Thoracic aorta (tissue), 2 donors: ENCODE results near the gene RBM12. TPM values are rescaled to one million over a fixed set of nuclear protein-coding genes. Genes with fewer than 3 reads are reported as not detected.

ENCODE experiments used
- ATAC-seq: fragments of 150-250 bp; one replicate; pipeline ENCODE4 v1.8.0; 2017; ENCODE audit warnings: low read depth; ENCODE audit not compliant: insufficient number of reproducible peaks, low FRiP score
- DNase-seq: peaks from one replicate; pipeline ENCODE4 v3.0.0-alpha.2; 2020; ENCODE audit warnings: low spot score
- H3K27ac ChIP-seq, 2 donors: fragments of 200-600 bp; sonication (generic); 1 replicate in 1 of 2; 2 replicates in 1 of 2; pipeline ENCODE4 v1.5.1; 2016; ENCODE audit warnings: mild to moderate bottlenecking in 2 of 2, moderate library complexity in 2 of 2
- H3K27me3 ChIP-seq: fragments of 200-600 bp; sonication (generic); replicated peaks from 2 replicates; pipeline ENCODE4 v1.6.0; 2016; ENCODE audit warnings: mild to moderate bottlenecking; ENCODE audit not compliant: insufficient read depth
- H3K36me3 ChIP-seq: fragments of 200-600 bp; sonication (generic); one replicate; pipeline ENCODE4 v1.5.1; 2016
- H3K4me1 ChIP-seq, 2 donors: fragments of 200-600 bp; sonication (generic); 1 replicate in 1 of 2; 2 replicates in 1 of 2; pipeline versions ENCODE4 v1.5.1 to v1.6.0; 2016; ENCODE audit warnings: low read depth in 2 of 2, mild to moderate bottlenecking in 1 of 2; ENCODE audit not compliant: control insufficient read depth in 1 of 2
- H3K4me3 ChIP-seq: fragments of 200-600 bp; sonication (generic); 2 replicates; pipeline ENCODE4 v1.5.1; 2016; ENCODE audit warnings: mild to moderate bottlenecking
- H3K9me3 ChIP-seq: fragments of 200-600 bp; sonication (generic); 2 replicates; pipeline ENCODE4 v1.5.1; 2016
- CTCF ChIP-seq: fragments of 200-600 bp; sonication (generic); IDR thresholded peaks from one replicate; pipeline ENCODE4 v1.5.1; 2019; ENCODE audit warnings: antibody characterized with exemption
- total RNA-seq, 2 donors: library from RNA; depleted of rRNA; stranded (reverse); fragments of >200 nt; gene quantifications; one replicate each; pipeline versions ENCODE4 v1.1.0 to v1.2.3, GENCODE V29; 2016

The RBM12 gene
- total RNA-seq, 2 donors from 2014 or later: 21.7 to 43.4 TPM

- peaks cover 7 to 58% of the 10 kb centered on the region in 2 donors for H3K4me1 ChIP-seq
- ATAC-seq (peak; percentile 60), DNase-seq (no peak)
- no peak overlapping the region for H3K4me3 ChIP-seq
- no peak overlapping the region for H3K27ac ChIP-seq
- H3K36me3 ChIP-seq: peaks cover 20% of the 10 kb centered on the region
- no peak for TF ChIP-seq CTCF
- no peaks in the 10 kb centered on the region for H3K27me3 ChIP-seq
- no peaks in the 10 kb centered on the region for H3K9me3 ChIP-seq
Measured at GRCh38 chr20:35652641-35653429, 11.9 kb downstream of the RBM12 start.

- Histone ChIP-seq H3K27ac (no peak overlapping the region), H3K4me1 (peaks cover 2 to 50% of the 10 kb centered on the region in 2 donors), H3K36me3 (peaks cover 20% of the 10 kb centered on the region), H3K27me3 (no peaks in the 10 kb centered on the region), H3K9me3 (no peaks in the 10 kb centered on the region), H3K4me3 (no peak overlapping the region)
- no peak for ATAC-seq
- no peak for DNase-seq
- no peak for TF ChIP-seq CTCF
Measured at GRCh38 chr20:35651958-35652357, 12.7 kb downstream of the RBM12 start.

GRCh38 chr20:35650632-35651031 lies 14.1 kb downstream of the RBM12 start:
- no peak for ATAC-seq

GRCh38 chr20:35648836-35649235 lies 15.9 kb downstream of the RBM12 start:
- DNase-seq (no peak), ATAC-seq (no peak)
- no peaks in the 10 kb centered on the region for H3K27me3 ChIP-seq
- H3K27ac ChIP-seq: no peak overlapping the region
- H3K9me3 ChIP-seq: no peaks in the 10 kb centered on the region
- peaks cover 10% of the 10 kb centered on the region for H3K36me3 ChIP-seq
- H3K4me1 ChIP-seq: peaks cover 0 to 41% of the 10 kb centered on the region in 2 donors
- TF ChIP-seq CTCF: no peak
- no peak overlapping the region for H3K4me3 ChIP-seq

More at GRCh38 chr20:35650632-35651031, 14.1 kb downstream of the RBM12 start:
- Histone ChIP-seq H3K36me3 (peaks cover 20% of the 10 kb centered on the region), H3K27ac (no peak overlapping the region), H3K9me3 (no peaks in the 10 kb centered on the region), H3K4me1 (peaks cover 0 to 41% of the 10 kb centered on the region in 2 donors), H3K27me3 (no peaks in the 10 kb centered on the region), H3K4me3 (no peak overlapping the region)
- DNase-seq: no peak
- no peak for TF ChIP-seq CTCF

- Histone ChIP-seq H3K27ac (no peak overlapping the region), H3K4me3 (no peak overlapping the region), H3K36me3 (no peaks in the 10 kb centered on the region), H3K27me3 (no peaks in the 10 kb centered on the region), H3K4me1 (peaks cover 0 to 21% of the 10 kb centered on the region in 2 donors), H3K9me3 (no peaks in the 10 kb centered on the region)
- no peak for TF ChIP-seq CTCF
- ATAC-seq (no peak), DNase-seq (no peak)
Measured at GRCh38 chr20:35644806-35645205, 19.9 kb downstream of the RBM12 start.
